GM18858 (cell line): ENCODE measurements around the gene GRIA4.
A peak's percentile ranks its signal among the peaks of the same experiment; 100 is the strongest.

Experiments used
- ATAC-seq: cut with Tn5 transposase; IDR thresholded peaks from one replicate; pipeline ENCODE4 v1.9.1; 2021; ENCODE audit not compliant: unreplicated experiment

The GRIA4 gene

GRCh38 chr11:105911454-105911853, 301.6 kb downstream of the GRIA4 start:
- ATAC-seq = no peak

GRCh38 chr11:105912666-105913065, 302.8 kb downstream of the GRIA4 start:
- no peak for ATAC-seq

DNA sequence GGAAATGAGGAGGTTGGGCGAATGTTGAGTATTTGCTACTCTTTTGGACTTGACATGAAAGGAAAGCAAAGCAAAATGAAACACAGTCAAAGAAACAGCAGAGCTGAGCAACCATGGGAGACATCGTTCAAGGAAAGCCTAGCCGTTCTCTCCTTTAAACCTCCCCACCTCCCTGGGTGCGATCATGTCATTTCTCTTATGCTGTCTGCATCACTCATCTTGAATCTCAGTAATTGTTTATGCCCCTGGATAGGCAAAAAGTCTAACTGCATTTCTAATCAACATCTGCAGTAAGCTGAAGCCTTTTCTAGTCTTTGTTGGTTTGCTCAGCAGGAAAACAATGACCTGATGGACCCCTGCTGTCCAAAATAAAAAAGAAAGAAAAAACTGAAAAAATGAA, 305.1 kb downstream of the GRIA4 start:
- no peak for ATAC-seq

DNA sequence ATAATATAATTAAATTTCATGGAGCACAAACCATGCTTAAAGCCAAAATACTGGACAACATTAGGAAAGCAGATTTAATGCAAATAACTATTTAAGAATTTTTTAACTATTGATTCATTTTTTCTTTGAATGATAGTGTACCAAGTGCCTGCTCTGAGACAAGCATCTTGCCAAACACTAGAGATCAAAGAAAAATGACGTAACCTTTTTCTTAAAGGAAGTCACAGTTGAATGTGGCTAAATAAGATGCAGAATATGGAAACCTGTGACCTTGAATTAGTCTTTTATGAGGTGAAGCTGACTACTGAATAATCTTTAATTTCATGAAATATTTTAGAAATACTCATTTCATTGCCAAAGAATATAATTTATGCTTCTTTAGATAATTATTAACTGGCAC, 308.2 kb downstream of the GRIA4 start:
- no peak for ATAC-seq

GRCh38 chr11:105918600-105918999, 308.7 kb downstream of the GRIA4 start:
- ATAC-seq = no peak

DNA sequence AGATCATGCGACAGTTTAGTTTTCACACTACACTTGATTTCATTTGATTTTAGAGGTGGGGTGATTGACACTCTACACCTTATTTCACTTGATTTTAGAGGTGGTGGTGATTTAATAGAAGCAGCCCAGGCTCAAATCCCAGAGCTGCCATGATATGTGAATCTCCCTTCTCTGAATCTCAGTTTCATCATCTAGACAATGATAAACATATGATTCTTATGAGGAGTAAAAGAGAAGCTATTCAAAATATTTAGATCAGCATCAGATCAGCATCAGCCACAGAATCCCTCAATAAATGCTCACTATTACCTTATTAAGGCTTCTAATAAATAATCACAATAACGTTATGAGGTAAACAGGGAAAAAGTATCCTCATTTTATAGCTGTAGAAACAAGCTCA, 313.4 kb downstream of the GRIA4 start:
- no peak for ATAC-seq

GRCh38 chr11:105923807-105924206, 313.9 kb downstream of the GRIA4 start:
- no peak for ATAC-seq

DNA sequence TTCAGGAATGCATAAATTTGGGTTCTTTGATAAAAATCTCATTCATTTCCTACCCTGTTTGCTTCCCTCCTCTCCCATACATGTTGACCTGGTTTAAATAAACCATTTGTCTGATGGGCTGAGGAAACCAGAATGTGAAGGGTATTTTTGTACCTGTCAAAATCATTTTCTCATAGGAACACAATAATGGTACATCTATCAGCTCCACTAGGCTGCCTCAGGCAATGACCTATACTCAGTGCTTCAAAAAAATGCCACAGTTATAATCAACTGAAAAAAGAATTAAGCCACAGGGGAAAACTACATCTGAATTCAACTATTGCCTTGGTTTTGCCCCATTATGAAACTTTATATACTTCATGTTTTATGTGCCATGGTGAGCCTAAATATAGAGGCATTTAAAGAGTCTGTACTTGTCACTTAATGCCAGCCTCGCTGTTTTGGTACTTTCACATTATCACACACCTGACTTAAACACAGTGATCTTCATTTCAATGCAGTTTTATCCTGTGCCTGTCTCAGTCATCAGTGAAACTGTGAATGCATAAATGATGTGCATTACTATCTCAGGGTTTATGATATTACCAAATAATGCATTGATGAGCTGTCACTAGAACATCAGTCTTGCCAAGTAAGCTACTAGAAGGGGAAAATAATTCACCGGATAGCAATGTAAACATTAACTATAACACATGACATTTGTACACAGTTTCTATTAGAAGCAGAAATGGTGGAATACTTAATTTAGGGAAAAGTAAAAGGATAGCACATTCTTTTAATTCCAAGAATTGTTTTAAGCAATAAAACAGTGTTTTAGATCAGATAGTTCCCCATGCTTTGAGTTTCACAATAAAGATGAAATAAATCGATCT, 319.4 kb downstream of the GRIA4 start:
- ATAC-seq = no peak

GRCh38 chr11:105933695-105934094, 323.8 kb downstream of the GRIA4 start:
- ATAC-seq = no peak

- ATAC-seq = no peak
Observed at GRCh38 chr11:105935791-105936190, 325.9 kb downstream of the GRIA4 start.

DNA sequence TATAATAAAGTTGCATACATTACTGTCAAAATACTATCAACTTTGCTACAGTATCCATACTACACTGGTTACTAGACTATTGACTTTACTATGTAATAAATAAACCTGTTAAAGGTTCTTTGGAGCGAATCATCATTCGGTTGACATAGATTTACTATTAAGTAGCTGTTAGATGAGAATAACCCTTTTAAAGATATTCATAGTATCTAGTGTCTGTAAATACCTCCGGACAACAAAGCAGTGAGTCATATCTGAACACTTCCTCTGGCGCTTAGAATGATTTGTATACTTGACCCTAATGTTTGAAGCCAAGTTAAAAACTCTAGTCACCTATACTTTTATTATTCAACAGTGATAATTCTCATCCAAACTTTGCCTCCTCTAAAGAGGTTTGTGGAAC, 327.5 kb downstream of the GRIA4 start:
- peak; percentile 65 for ATAC-seq

GRCh38 chr11:105937738-105938137, 327.9 kb downstream of the GRIA4 start:
- no peak for ATAC-seq

DNA sequence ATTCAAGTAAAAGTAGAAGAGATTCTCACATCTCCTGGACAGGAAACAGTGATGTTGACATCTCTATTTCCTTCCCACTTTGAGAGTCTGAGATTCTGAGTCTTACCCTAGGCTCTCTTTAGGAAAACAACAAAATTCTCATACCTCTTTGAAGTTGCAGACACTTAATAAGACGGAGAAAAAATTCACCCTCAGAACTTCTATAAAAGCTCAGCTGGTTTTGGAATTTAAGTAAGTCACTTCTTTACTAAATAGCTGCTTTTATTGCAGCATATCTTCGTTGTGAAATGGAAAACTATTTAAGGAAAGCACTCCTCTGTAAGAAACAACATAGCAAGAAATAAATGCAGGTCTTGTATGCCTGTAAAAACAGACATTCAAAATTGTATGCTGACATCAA, 333.0 kb downstream of the GRIA4 start:
- ATAC-seq = no peak

- ATAC-seq = no peak
Observed at GRCh38 chr11:105948918-105949590, 339.2 kb downstream of the GRIA4 start.

DNA sequence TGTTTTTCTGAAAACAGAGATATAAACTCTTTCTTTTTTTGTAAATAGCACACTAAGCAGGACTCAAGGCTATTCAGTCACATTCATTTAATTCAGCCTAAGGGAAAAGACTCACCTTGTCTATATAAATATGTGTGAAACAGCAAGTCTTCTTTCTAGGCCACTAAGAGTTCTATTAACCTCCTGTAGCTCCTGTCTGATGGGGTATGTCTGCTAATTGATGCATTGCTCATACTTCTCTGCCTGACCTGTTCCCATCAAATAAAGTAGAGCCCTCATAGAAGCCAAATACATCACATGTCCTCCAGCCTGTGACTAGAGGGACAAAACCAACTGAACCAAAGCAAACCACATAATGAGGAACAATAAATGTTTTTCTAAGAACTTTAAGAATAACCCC, 344.0 kb downstream of the GRIA4 start:
- no peak for ATAC-seq

GRCh38 chr11:105960252-105961245, 350.7 kb downstream of the GRIA4 start:
- no peak for ATAC-seq

GRCh38 chr11:105968021-105968697, 358.3 kb downstream of the GRIA4 start:
- ATAC-seq = no peak

GRCh38 chr11:105969756-105970155, 359.9 kb downstream of the GRIA4 start:
- no peak for ATAC-seq

- no peak for ATAC-seq
Observed at GRCh38 chr11:105975128-105975527, 365.3 kb downstream of the GRIA4 start.

DNA sequence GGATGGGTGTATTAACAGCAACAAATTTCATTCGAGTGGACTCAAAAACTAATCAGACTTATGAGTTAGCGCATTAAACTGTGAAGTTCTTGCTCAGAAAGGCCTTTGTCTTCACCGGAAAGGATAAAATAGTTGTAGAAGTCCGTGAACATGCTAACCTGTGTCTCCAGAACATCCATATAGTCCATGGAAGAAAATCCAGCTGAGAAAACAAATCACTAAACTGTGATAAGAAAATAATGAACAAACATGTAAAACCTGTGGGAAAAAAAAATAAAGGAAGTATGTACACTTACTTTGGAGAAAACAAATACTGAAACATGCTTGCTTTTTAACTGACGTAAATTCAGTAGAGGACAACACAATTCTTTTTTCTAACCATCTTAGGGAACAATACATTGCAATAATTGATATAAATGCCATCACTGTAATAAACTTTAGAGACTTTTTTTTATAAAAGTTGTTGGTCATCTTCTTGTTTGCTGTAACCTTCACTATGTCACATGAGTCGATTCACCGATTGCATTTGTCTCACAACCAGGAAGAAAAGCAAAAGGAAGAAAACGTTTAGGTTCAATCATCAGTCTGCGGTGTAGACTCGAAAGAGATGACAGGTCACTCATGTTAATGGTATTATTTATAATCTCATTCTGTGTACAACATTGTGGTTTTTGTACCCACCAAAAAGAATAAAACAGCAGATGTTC, 370.3 kb downstream of the GRIA4 start:
- no peak for ATAC-seq
